Glutamatergic neuron (in vitro differentiated cells): ENCODE measurements around the gene ELMO1. TPM values are rescaled to one million over a fixed set of nuclear protein-coding genes. Genes with fewer than 3 reads are reported as not detected.

ENCODE experiments used
- DNase-seq: peaks from one replicate; pipeline ENCODE4 v3.0.0; 2022
- H3K27ac Mint-ChIP-seq: one replicate; pipeline ENCODE4 v1.8.0; 2020; ENCODE audit warnings: mild to moderate bottlenecking, mixed read lengths, inconsistent platforms; ENCODE audit not compliant: unreplicated experiment
- H3K27me3 Mint-ChIP-seq: one replicate; pipeline ENCODE4 v1.8.0; 2020; ENCODE audit warnings: mild to moderate bottlenecking, moderate library complexity, mixed read lengths, inconsistent platforms; ENCODE audit not compliant: unreplicated experiment
- H3K36me3 Mint-ChIP-seq: one replicate; pipeline ENCODE4 v1.8.0; 2020; ENCODE audit warnings: mild to moderate bottlenecking, mixed read lengths, inconsistent platforms; ENCODE audit not compliant: unreplicated experiment
- H3K4me1 Mint-ChIP-seq: one replicate; pipeline ENCODE4 v1.8.0; 2020; ENCODE audit warnings: mild to moderate bottlenecking, low read depth, mixed read lengths, inconsistent platforms; ENCODE audit not compliant: unreplicated experiment
- H3K4me3 Mint-ChIP-seq: one replicate; pipeline ENCODE4 v1.8.0; 2020; ENCODE audit warnings: mild to moderate bottlenecking, mixed read lengths, inconsistent platforms; ENCODE audit not compliant: unreplicated experiment
- H3K9me3 Mint-ChIP-seq: one replicate; pipeline ENCODE4 v1.8.0; 2020; ENCODE audit warnings: mild to moderate bottlenecking, moderate library complexity, mixed read lengths, inconsistent platforms; ENCODE audit not compliant: unreplicated experiment
- CTCF ChIP-seq: fragments of 200-600 bp; sonication (generic); IDR thresholded peaks from one replicate; pipeline ENCODE4 v1.5.0; 2021; ENCODE audit not compliant: partially characterized antibody, unreplicated experiment
- total RNA-seq: library from RNA; stranded (reverse); fragmentation: NEBNext Ultra II Directional; extraction: Animal tissue kit (Norgen Biotek cat#: 25700); gene quantifications from one replicate; pipeline ENCODE4 v1.2.1, GENCODE V29; 2021; ENCODE audit not compliant: unreplicated experiment

ELMO1 gene
- total RNA-seq, 1 donor from 2014 or later, result 5.5 TPM

DNA sequence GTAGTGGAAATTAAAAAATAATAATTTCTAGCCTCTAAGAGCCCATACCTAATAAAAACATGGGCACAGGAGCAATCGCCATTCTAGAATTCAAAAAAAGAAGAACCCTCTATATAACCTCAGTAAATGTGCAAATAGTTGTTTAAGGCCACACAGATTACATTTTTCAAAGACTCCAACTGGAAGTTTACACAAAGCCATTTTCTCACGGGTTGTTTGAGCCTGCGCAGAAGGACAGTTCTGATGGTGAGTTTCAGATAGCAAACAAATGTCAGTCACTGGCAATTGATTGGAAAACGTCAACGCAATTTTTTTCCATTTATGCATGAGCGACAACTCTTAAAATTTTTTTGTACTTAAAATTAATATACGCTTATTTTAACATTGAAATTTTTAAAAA lies 23.0 kb upstream of the ELMO1 start:
- Mint-ChIP-seq H3K27ac (no peak overlapping the region), H3K4me1 (no peaks in the 10 kb centered on the region), H3K9me3 (peaks cover 4% of the 10 kb centered on the region), H3K27me3 (peaks cover 1% of the 10 kb centered on the region), H3K4me3 (no peak overlapping the region), H3K36me3 (no peaks in the 10 kb centered on the region)
- no peak for DNase-seq
- no peak for TF ChIP-seq CTCF

DNA sequence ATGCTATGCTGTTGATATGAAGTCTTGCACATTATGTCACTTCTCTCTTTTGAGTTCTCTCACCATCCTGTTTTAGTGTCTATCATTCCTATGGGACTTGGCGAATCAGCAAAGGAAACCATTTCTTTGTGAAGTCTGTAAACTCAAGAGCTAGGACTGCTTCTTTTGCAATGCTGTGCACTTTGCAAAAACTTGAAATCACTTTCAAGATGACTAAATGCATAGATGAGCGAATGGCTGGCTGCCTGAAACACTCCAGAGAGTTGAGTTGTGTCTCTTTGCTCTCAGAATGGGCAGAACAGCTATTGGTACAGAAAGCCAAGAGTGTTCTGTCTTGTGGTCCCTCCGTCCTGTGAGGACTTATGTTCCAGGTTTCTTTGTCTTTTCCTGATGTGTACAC lies 18.3 kb upstream of the ELMO1 start:
- no peak for DNase-seq
- no peaks in the 10 kb centered on the region for H3K4me1 Mint-ChIP-seq

DNA sequence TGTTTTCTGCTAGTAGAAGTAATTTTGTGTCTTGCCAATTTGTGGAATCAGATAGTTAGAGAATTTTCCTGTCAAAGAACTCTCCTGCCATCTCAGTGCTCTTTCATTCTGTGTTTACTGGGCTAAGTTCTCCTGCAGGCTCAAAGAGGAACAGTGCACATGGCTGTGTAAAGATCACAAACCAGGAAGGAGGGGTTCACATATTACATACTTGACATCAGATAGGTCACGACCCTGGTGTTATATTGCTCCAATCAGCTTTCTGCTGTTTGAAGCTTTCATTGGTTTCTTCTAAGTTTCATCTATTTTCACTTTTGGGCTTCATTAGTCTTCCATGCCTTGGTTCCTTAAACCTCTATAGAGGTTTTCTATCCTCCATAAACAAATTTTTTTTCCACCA lies 13.5 kb upstream of the ELMO1 start:
- Mint-ChIP-seq H3K4me3 (no peak overlapping the region), H3K9me3 (no peaks in the 10 kb centered on the region), H3K27ac (no peak overlapping the region), H3K36me3 (no peaks in the 10 kb centered on the region), H3K27me3 (peaks cover 4% of the 10 kb centered on the region), H3K4me1 (peaks cover 10% of the 10 kb centered on the region)
- no peak for TF ChIP-seq CTCF
- DNase-seq, result no peak

More for the DNA sequence above, 18.3 kb upstream of the ELMO1 start:
- no peak overlapping the region for H3K4me3 Mint-ChIP-seq
- no peak overlapping the region for H3K27ac Mint-ChIP-seq
- H3K36me3 Mint-ChIP-seq, result no peaks in the 10 kb centered on the region
- TF ChIP-seq CTCF, result no peak
- H3K9me3 Mint-ChIP-seq, result no peaks in the 10 kb centered on the region
- peaks cover 2% of the 10 kb centered on the region for H3K27me3 Mint-ChIP-seq

- TF ChIP-seq CTCF, result no peak
- Mint-ChIP-seq H3K27me3 (peaks cover 3% of the 10 kb centered on the region), H3K27ac (no peak overlapping the region), H3K9me3 (peaks cover 2% of the 10 kb centered on the region), H3K4me3 (no peak overlapping the region), H3K36me3 (peaks cover 6% of the 10 kb centered on the region), H3K4me1 (peaks cover 24% of the 10 kb centered on the region)
- DNase-seq, result no peak
These were observed 6.4 kb upstream of the ELMO1 start for GRCh38 chr7:37455081-37455480.

DNA sequence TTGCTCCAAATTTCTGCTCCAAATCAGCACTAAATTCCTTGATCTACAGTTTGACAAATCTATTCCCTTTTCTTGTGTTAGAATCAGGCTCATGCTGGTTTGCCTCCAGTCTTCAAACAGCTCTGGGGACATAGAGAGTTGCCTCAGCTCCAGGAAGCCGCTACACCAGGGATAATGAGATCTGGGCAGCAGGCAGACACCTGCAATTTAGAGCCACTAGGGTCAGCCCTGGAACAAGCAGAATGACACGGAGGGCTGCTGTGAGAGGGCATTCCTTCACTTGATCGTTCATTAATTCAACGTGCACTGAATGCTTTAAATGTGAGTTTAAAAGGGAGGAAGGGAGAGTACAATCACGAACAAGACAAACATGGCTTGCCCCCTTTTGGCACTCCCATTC lies 3.7 kb upstream of the ELMO1 start:
- no peak for TF ChIP-seq CTCF
- Mint-ChIP-seq H3K9me3 (peaks cover 9% of the 10 kb centered on the region), H3K36me3 (peaks cover 6% of the 10 kb centered on the region), H3K4me3 (no peak overlapping the region), H3K4me1 (peaks cover 14% of the 10 kb centered on the region), H3K27ac (no peak overlapping the region), H3K27me3 (peaks cover 1% of the 10 kb centered on the region)
- no peak for DNase-seq
